Natural killer cell (primary cell): ENCODE results near the gene OXLD1. TPM values are rescaled to one million over a fixed set of nuclear protein-coding genes. Genes with fewer than 3 reads are reported as not detected.

Experiments
- ATAC-seq, 3 donors: fragments of 150-1000 bp in 2 of 3; fragments of 200-7000 bp in 1 of 3; cut with Tn5 transposase; 1 replicate in 1 of 3; 2 replicates in 2 of 3; pipeline ENCODE4 v1.10.0; 2021; ENCODE audit warnings: mild to moderate bottlenecking in 2 of 3, moderate library complexity in 2 of 3
- DNase-seq, 2 donors: peaks; one replicate each; pipeline versions ENCODE4 v3.0.0 to v3.0.0-alpha.2; 2013 to 2021; ENCODE audit warnings: mixed read lengths in 1 of 2
- H3K27ac ChIP-seq: one replicate; pipeline ENCODE4 v1.5.1; 2013; ENCODE audit warnings: mild to moderate bottlenecking, low read length
- H3K27me3 ChIP-seq: one replicate; pipeline ENCODE4 v1.6.1; 2013; ENCODE audit warnings: low read length; ENCODE audit not compliant: control insufficient read depth, insufficient read depth
- H3K36me3 ChIP-seq: one replicate; pipeline ENCODE4 v1.6.1; 2013; ENCODE audit warnings: low read length; ENCODE audit not compliant: control insufficient read depth, insufficient read depth
- H3K4me1 ChIP-seq: one replicate; pipeline ENCODE4 v1.6.1; 2013; ENCODE audit warnings: low read length; ENCODE audit not compliant: control insufficient read depth, insufficient read depth
- H3K4me3 ChIP-seq: one replicate; pipeline ENCODE4 v1.5.1; 2013; ENCODE audit warnings: low read length
- H3K9me3 ChIP-seq: one replicate; pipeline ENCODE4 v1.6.1; 2013; ENCODE audit warnings: low read length; ENCODE audit not compliant: control insufficient read depth, insufficient read depth
- H3K27ac Mint-ChIP-seq, 2 donors: one replicate each; pipeline ENCODE4 v1.8.0; 2022; ENCODE audit warnings: mild to moderate bottlenecking in 2 of 2, mixed read lengths in 2 of 2, moderate library complexity in 1 of 2
- H3K27me3 Mint-ChIP-seq, 2 donors: one replicate each; pipeline ENCODE4 v1.8.0; 2022; ENCODE audit warnings: low read depth in 2 of 2, mixed read lengths in 2 of 2
- H3K36me3 Mint-ChIP-seq: one replicate; pipeline ENCODE4 v1.8.0; 2022; ENCODE audit warnings: mixed read lengths
- H3K4me1 Mint-ChIP-seq, 2 donors: one replicate each; pipeline ENCODE4 v1.8.0; 2022; ENCODE audit warnings: mixed read lengths in 2 of 2
- H3K4me3 Mint-ChIP-seq: one replicate; pipeline ENCODE4 v1.8.0; 2022; ENCODE audit warnings: mild to moderate bottlenecking, moderate library complexity, mixed read lengths
- H3K9me3 Mint-ChIP-seq, 2 donors: one replicate each; pipeline ENCODE4 v1.8.0; 2022; ENCODE audit warnings: mixed read lengths in 2 of 2
- CTCF ChIP-seq: fragments of 200-600 bp; IDR thresholded peaks from one replicate; pipeline ENCODE4 v1.8.0; 2022; ENCODE audit warnings: antibody characterized with exemption
- WGBS: methylation state at CpG from one replicate; pipeline ENCODE4 v1.1.7; 2013; ENCODE audit warnings: missing lambda C conversion rate; ENCODE audit not compliant: insufficient coverage; 5-methylcytosine and 5-hydroxymethylcytosine counted together
- intact Hi-C: fragments of 100-400 bp; cut with micrococcal nuclease; formaldehyde crosslinking; loops from one replicate; pipeline ENCODE4 v1.14.2; 2022
- total RNA-seq, 4 donors: library from RNA; stranded (reverse); fragments of 120-200 nt in 1 of 4; gene quantifications; one replicate each; pipeline versions ENCODE4 v1.2.3 to v1.2.4, GENCODE V29; 2013 to 2022

The OXLD1 gene
- total RNA-seq, 3 donors from 2014 or later (not counting 1 experiment from before 2014, with no cell fraction given): 29.9 to 35.0 (median 32.4) TPM

GRCh38 chr17:81683208-81683583, 16.8 kb upstream of the OXLD1 start:
- peaks cover 30% of the 10 kb centered on the region for H3K4me1 ChIP-seq
- DNase-seq (no peak), ATAC-seq (peak in 1 of 3 donors; percentile 1)
- intact Hi-C loops: loop anchor here (1.0 kb wide), 1 partner anchor 20 kb away; the partner anchor contains the start of gene MRPL12
- no peaks in the 10 kb centered on the region for H3K9me3 ChIP-seq
- no peaks in the 10 kb centered on the region for H3K36me3 Mint-ChIP-seq
- WGBS: 0% methylated on average over 37 of the region's 37 CpGs
- H3K4me1 Mint-ChIP-seq: peaks cover 7 to 32% of the 10 kb centered on the region in 2 donors
- H3K9me3 Mint-ChIP-seq: no peaks in the 10 kb centered on the region
- TF ChIP-seq CTCF: no peak
- peak overlapping the region; percentile 82 for H3K4me3 ChIP-seq
- H3K27ac ChIP-seq: peak overlapping the region; percentile 39
- peak overlapping the region; percentile 96 for H3K4me3 Mint-ChIP-seq
- H3K27me3 Mint-ChIP-seq: no peaks in the 10 kb centered on the region
- peaks cover 16% of the 10 kb centered on the region for H3K36me3 ChIP-seq
- H3K27ac Mint-ChIP-seq: peak overlapping the region; percentile 79 to 88
- H3K27me3 ChIP-seq: no peaks in the 10 kb centered on the region

- H3K4me1 ChIP-seq: peaks cover 30% of the 10 kb centered on the region
- H3K27me3 ChIP-seq: no peaks in the 10 kb centered on the region
- no peak for ATAC-seq
- H3K9me3 ChIP-seq: no peaks in the 10 kb centered on the region
- peak overlapping the region; percentile 79 to 88 for H3K27ac Mint-ChIP-seq
- 50% methylated on average over 19 of the region's 19 CpGs for WGBS
- H3K4me3 ChIP-seq: peak overlapping the region; percentile 82
- peaks cover 7 to 32% of the 10 kb centered on the region in 2 donors for H3K4me1 Mint-ChIP-seq
- H3K27me3 Mint-ChIP-seq: no peaks in the 10 kb centered on the region
- no peak overlapping the region for H3K27ac ChIP-seq
- intact Hi-C loops: loop anchor here (1.0 kb wide), 1 partner anchor 21 kb away; the partner anchor contains the start of gene MRPL12
- H3K4me3 Mint-ChIP-seq: peak overlapping the region; percentile 96
- H3K36me3 ChIP-seq: peaks cover 14% of the 10 kb centered on the region
- DNase-seq: no peak
- H3K36me3 Mint-ChIP-seq: no peaks in the 10 kb centered on the region
- TF ChIP-seq CTCF: no peak
- no peaks in the 10 kb centered on the region for H3K9me3 Mint-ChIP-seq
Measured at GRCh38 chr17:81682565-81683207, 16.3 kb upstream of the OXLD1 start.

DNA sequence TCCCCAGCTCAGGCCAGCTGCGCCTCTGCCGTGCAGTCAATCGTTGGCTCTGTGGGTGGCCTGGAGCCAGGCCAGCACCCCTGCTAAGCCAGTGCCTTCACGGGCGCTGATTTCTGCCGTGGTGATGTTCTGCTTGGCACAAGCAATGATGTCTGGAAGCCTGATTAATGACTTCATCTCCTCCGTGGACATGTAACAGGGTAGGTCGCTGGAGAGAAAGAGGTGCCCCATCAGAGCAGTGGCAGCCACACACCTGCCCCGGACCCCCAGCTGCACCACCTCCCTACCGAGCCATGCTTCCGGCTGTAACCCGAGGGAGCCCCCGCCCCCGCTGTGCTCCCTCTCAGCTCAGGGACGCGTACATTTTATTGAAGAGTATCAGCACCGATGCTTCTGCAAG, 15.3 kb upstream of the OXLD1 start:
- Mint-ChIP-seq H3K9me3 (no peaks in the 10 kb centered on the region), H3K27me3 (no peaks in the 10 kb centered on the region), H3K4me3 (peak overlapping the region; percentile 25), H3K4me1 (peaks cover 7 to 24% of the 10 kb centered on the region in 2 donors), H3K27ac (no peak overlapping the region), H3K36me3 (no peaks in the 10 kb centered on the region)
- no peaks in the 10 kb centered on the region for H3K9me3 ChIP-seq
- no peak for ATAC-seq
- no peaks in the 10 kb centered on the region for H3K27me3 ChIP-seq
- intact Hi-C loops: no loop called here
- H3K36me3 ChIP-seq: peaks cover 4% of the 10 kb centered on the region
- no peak for DNase-seq
- H3K27ac ChIP-seq: no peak overlapping the region
- 95% methylated on average over 17 of the region's 17 CpGs for WGBS
- no peak for TF ChIP-seq CTCF
- H3K4me1 ChIP-seq: peaks cover 30% of the 10 kb centered on the region
- no peak overlapping the region for H3K4me3 ChIP-seq

GRCh38 chr17:81680150-81680549, 13.7 kb upstream of the OXLD1 start:
- Histone ChIP-seq H3K36me3 (no peaks in the 10 kb centered on the region), H3K27me3 (no peaks in the 10 kb centered on the region), H3K27ac (no peak overlapping the region), H3K4me3 (no peak overlapping the region), H3K9me3 (no peaks in the 10 kb centered on the region), H3K4me1 (peaks cover 22% of the 10 kb centered on the region)
- Mint-ChIP-seq H3K4me3 (no peak overlapping the region), H3K4me1 (peaks cover 14 to 23% of the 10 kb centered on the region in 2 donors), H3K36me3 (no peaks in the 10 kb centered on the region), H3K27me3 (no peaks in the 10 kb centered on the region), H3K9me3 (no peaks in the 10 kb centered on the region), H3K27ac (no peak overlapping the region)
- ATAC-seq: no peak
- TF ChIP-seq CTCF: no peak
- WGBS: 94% methylated on average over 11 of the region's 11 CpGs
- DNase-seq: no peak
- intact Hi-C loops: no loop called here
